HCT116 (cell line): Measurements from ENCODE around the gene LRRC70. TPM values are rescaled to one million over a fixed set of nuclear protein-coding genes. Genes with fewer than 3 reads are reported as not detected.

Experiments used
- ATAC-seq: fragments of 200-7000 bp; cut with Tn5 transposase; 2 replicates; pipeline ENCODE4 v1.9.1; 2020; ENCODE audit warnings: mild to moderate bottlenecking, moderate library complexity
- BruUV-seq: library from RNA; stranded (reverse); fragments of 400-500 nt; replicated peaks from 2 replicates; lab custom pipeline; 2021; lab: Mats Ljungman, UMichigan
- CTCF ChIA-PET: fragments of 300-600 bp; sonication (Branson Sonifier 250); formaldehyde crosslinking; loops from one replicate; lab custom pipeline; 2021; ENCODE audit warnings: antibody characterized with exemption; lab: Charles Lee
- POLR2A ChIA-PET: fragments of 300-600, 350-600 bp; sonication (Branson Sonifier 250); formaldehyde crosslinking; loops from one replicate; lab custom pipeline; 2021; ENCODE audit warnings: antibody characterized with exemption; lab: Charles Lee
- RAD21 ChIA-PET, 2 experiments: fragments of 300-600 bp; sonication (Branson Sonifier 250); formaldehyde crosslinking; loops; one replicate each; lab custom pipeline; 2023; ENCODE audit warnings: low total read pairs in 2 of 2; ENCODE audit not compliant: uncharacterized antibody in 2 of 2, unreplicated experiment in 2 of 2, low non-redundant PET in 1 of 2; lab: Charles Lee
- DNase-seq: peaks from one replicate; pipeline ENCODE4 v3.0.0-alpha.2; 2010; ENCODE audit warnings: low read depth, low spot score
- H2AFZ ChIP-seq: fragments of 200-600 bp; shearing (Covaris generic), sonication (generic); 2 replicates; pipeline ENCODE4 v1.6.1; 2017; ENCODE audit warnings: low read depth, mixed run types, mixed read lengths, antibody characterized with exemption, low read length; ENCODE audit not compliant: poor library complexity, severe bottlenecking
- H3K27ac ChIP-seq: 2 replicates; pipeline ENCODE4 v1.5.1; 2012; ENCODE audit warnings: low read depth, low read length
- H3K27me3 ChIP-seq: fragments of 200-600 bp; sonication (generic); 2 replicates; pipeline ENCODE4 v1.6.1; 2016; ENCODE audit warnings: mixed run types, low read length, mixed read lengths; ENCODE audit not compliant: insufficient read depth
- H3K36me3 ChIP-seq, 2 experiments: fragments of 200-500 bp in 1 of 2; fragments of 200-600 bp in 1 of 2; sonication (Bioruptor generic) in 1 of 2; sonication (generic) in 1 of 2; 2 replicates each; pipeline versions ENCODE4 v1.5.1 to v1.6.1; 2014 to 2016; ENCODE audit warnings: low read length in 2 of 2, inconsistent platforms in 1 of 2, mixed read lengths in 1 of 2, mixed run types in 1 of 2; ENCODE audit not compliant: insufficient read depth in 2 of 2, control insufficient read depth in 1 of 2
- H3K4me1 ChIP-seq, 2 experiments: fragments of 200-600 bp in 1 of 2; sonication (generic) in 1 of 2; 2 replicates each; pipeline versions ENCODE4 v1.5.1 to v1.6.1; 2012 to 2017; ENCODE audit warnings: low read length in 2 of 2, inconsistent platforms in 1 of 2, mild to moderate bottlenecking in 1 of 2, mixed read lengths in 1 of 2, mixed run types in 1 of 2, moderate library complexity in 1 of 2; ENCODE audit not compliant: insufficient read depth in 2 of 2, control insufficient read depth in 1 of 2
- H3K4me2 ChIP-seq: fragments of 200-600 bp; sonication (generic); 2 replicates; pipeline ENCODE4 v1.6.1; 2017; ENCODE audit warnings: mixed run types, low read length, mixed read lengths
- H3K4me3 ChIP-seq, 2 experiments: fragments of 200-600 bp in 1 of 2; sonication (generic) in 1 of 2; replicated peaks in 1 of 2; 2 replicates each; pipeline ENCODE4 v1.5.1; 2011 to 2016; ENCODE audit warnings: low read length in 2 of 2, control low read depth in 1 of 2, low read depth in 1 of 2, mild to moderate bottlenecking in 1 of 2, mixed read lengths in 1 of 2, mixed run types in 1 of 2
- H3K79me2 ChIP-seq: fragments of 200-600 bp; sonication (generic); 2 replicates; pipeline ENCODE4 v1.6.1; 2017; ENCODE audit warnings: mild to moderate bottlenecking, mixed run types, low read length, moderate library complexity, mixed read lengths; ENCODE audit not compliant: insufficient read depth
- H3K9ac ChIP-seq: fragments of 200-600 bp; sonication (generic); 2 replicates; pipeline ENCODE4 v1.6.1; 2016; ENCODE audit warnings: low read length, mixed read lengths
- H3K9me2 ChIP-seq: fragments of 200-600 bp; sonication (generic), shearing (Covaris generic); 2 replicates; pipeline ENCODE4 v1.6.1; 2017; ENCODE audit warnings: mixed run types, mild to moderate bottlenecking, moderate library complexity; ENCODE audit not compliant: insufficient read depth
- H3K9me3 ChIP-seq, 2 experiments: fragments of 200-500 bp in 1 of 2; fragments of 200-600 bp in 1 of 2; sonication (Bioruptor generic) in 1 of 2; sonication (generic) in 1 of 2; 2 replicates each; pipeline ENCODE4 v1.6.1; 2014 to 2017; ENCODE audit warnings: low read length in 2 of 2, mixed read lengths in 2 of 2, inconsistent platforms in 1 of 2, low read depth in 1 of 2, mild to moderate bottlenecking in 1 of 2, mixed run types in 1 of 2, moderate library complexity in 1 of 2; ENCODE audit not compliant: control insufficient read depth in 1 of 2, insufficient read depth in 1 of 2
- H4K20me1 ChIP-seq: fragments of 200-600 bp; sonication (generic), shearing (Covaris generic); 2 replicates; pipeline ENCODE4 v1.6.1; 2017; ENCODE audit warnings: mixed run types, mild to moderate bottlenecking, moderate library complexity; ENCODE audit not compliant: insufficient read depth
- CEBPB ChIP-seq: IDR thresholded peaks from 2 replicates; pipeline ENCODE4 v1.6.1; 2012; ENCODE audit warnings: low read depth
- CTCF ChIP-seq, 3 experiments: fragments of 200-600 bp in 1 of 3; sonication (generic) in 1 of 3; IDR thresholded peaks in 2 of 3; conservative IDR thresholded peaks in 1 of 3; 2 replicates each; pipeline ENCODE4 v1.5.1; 2012 to 2017; ENCODE audit warnings: low read depth in 2 of 3, low read length in 2 of 3, antibody characterized with exemption in 1 of 3, borderline replicate concordance in 1 of 3, control low read depth in 1 of 3, mild to moderate bottlenecking in 1 of 3, mixed read lengths in 1 of 3, mixed run types in 1 of 3, moderate library complexity in 1 of 3; ENCODE audit not compliant: insufficient read depth in 1 of 3
- ELF1 ChIP-seq: IDR thresholded peaks from 2 replicates; pipeline ENCODE4 v1.6.1; 2012; ENCODE audit warnings: low read depth, borderline replicate concordance
- FOSL1 ChIP-seq: IDR thresholded peaks from 2 replicates; pipeline ENCODE4 v1.6.1; 2012; ENCODE audit warnings: low read depth
- JUND ChIP-seq: IDR thresholded peaks from 2 replicates; pipeline ENCODE4 v1.6.1; 2012
- MAX ChIP-seq: IDR thresholded peaks from 2 replicates; pipeline ENCODE4 v1.6.1; 2012
- POLR2A ChIP-seq: IDR thresholded peaks from 2 replicates; pipeline ENCODE4 v1.7.0; 2011; ENCODE audit warnings: borderline replicate concordance; ENCODE audit not compliant: insufficient read depth, insufficient read length; ENCODE audit errors: extremely low read depth
- RAD21 ChIP-seq: IDR thresholded peaks from 2 replicates; pipeline ENCODE4 v1.6.1; 2012; ENCODE audit warnings: low read depth, mild to moderate bottlenecking
- REST ChIP-seq: IDR thresholded peaks from 2 replicates; pipeline ENCODE4 v1.6.1; 2012; ENCODE audit warnings: low read depth
- SIN3A ChIP-seq: IDR thresholded peaks from 2 replicates; pipeline ENCODE4 v1.6.1; 2012; ENCODE audit warnings: low read depth
- SP1 ChIP-seq: IDR thresholded peaks from 2 replicates; pipeline ENCODE4 v1.6.1; 2012; ENCODE audit warnings: low read depth
- SRF ChIP-seq: IDR thresholded peaks from 2 replicates; pipeline ENCODE4 v1.6.1; 2012; ENCODE audit warnings: low read depth
- YY1 ChIP-seq: IDR thresholded peaks from 2 replicates; pipeline ENCODE4 v1.6.1; 2011; ENCODE audit warnings: low read length, low read depth, moderate library complexity, mild to moderate bottlenecking; ENCODE audit not compliant: insufficient replicate concordance; ENCODE audit errors: extremely low read depth
- ZFX ChIP-seq: fragments of 450-650 bp; IDR thresholded peaks from 2 replicates; pipeline ENCODE4 v1.6.1; 2017
- intact Hi-C: fragments of 100-400 bp; cut with micrococcal nuclease; formaldehyde crosslinking; loops from 2 replicates; pipeline ENCODE4 v1.10.0; 2022
- total RNA-seq: library from RNA; stranded (reverse); gene quantifications from one replicate; pipeline ENCODE4 v1.2.1, GENCODE V29; 2021; ENCODE audit not compliant: unreplicated experiment
- TF ChIP-seq, protein P1 (sequence below): IDR thresholded peaks from 2 replicates; pipeline ENCODE4 v1.6.1; 2012

LRRC70 gene
- total RNA-seq, 1 experiment from 2014 or later = 0.37 TPM

DNA sequence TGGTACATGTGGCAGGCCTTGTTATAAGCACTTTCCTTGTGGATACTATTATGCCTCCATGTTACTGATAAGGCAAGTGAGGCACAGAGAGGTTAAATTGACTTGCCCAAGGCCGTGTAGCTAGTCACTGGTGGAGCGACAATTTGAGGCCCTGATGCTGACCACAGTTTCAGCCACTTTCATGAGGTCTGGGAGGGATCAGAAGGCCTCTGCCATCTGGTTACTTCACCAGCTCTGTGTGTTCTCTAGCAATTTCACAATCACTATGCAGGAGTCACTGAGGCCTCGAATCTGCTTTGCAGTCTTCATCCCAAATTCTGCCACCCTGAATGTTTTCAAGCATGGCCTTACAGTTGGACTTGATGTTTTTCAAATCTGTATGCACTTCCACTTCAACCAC lies 9.1 kb downstream of the LRRC70 start:
- Histone ChIP-seq H3K4me2 (no peak overlapping the region), H3K27me3 (no peaks in the 10 kb centered on the region), H3K9me2 (no peaks in the 10 kb centered on the region), H3K9ac (no peak overlapping the region), H4K20me1 (no peaks in the 10 kb centered on the region), H3K27ac (no peak overlapping the region), H3K4me3 (no peak overlapping the region), H3K4me1 (peaks cover 0 to 6% of the 10 kb centered on the region in 2 experiments; a peak in 2 of 4 replicates), H3K9me3 (no peaks in the 10 kb centered on the region), H2AFZ (no peak overlapping the region), H3K36me3 (no peaks in the 10 kb centered on the region; a peak in 1 of 4 replicates), H3K79me2 (no peaks in the 10 kb centered on the region)
- no peak for ATAC-seq
- no TSS peak for BruUV-seq
- CTCF ChIA-PET = no interaction called here
- no peak for DNase-seq
- POLR2A ChIA-PET = no interaction called here
- intact Hi-C loops = no loop called here
- RAD21 ChIA-PET = no interaction called here
- TF ChIP-seq FOSL1 (no peak), SRF (no peak), YY1 (no peak), ELF1 (no peak), RAD21 (no peak), REST (no peak), POLR2A (no peak), ZFX (no peak), SP1 (no peak), CTCF (IDR thresholded peaks at IDR 0.05 in 2 of 3, conservative IDR thresholded peaks at IDR 0.05 in 1 of 3; ENCODE audit: borderline replicate concordance in 1 of 3, insufficient read depth in 1 of 3, low read depth in 2 of 3, low read length in 2 of 3) (no peak), CEBPB (no peak), MAX (no peak), JUND (no peak), SIN3A (no peak)
- TF ChIP-seq, protein P1, sequence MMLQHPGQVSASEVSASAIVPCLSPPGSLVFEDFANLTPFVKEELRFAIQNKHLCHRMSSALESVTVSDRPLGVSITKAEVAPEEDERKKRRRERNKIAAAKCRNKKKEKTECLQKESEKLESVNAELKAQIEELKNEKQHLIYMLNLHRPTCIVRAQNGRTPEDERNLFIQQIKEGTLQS = no peak
